IMR-90 (cell line): ENCODE data around the gene LRIT2. TPM values are rescaled to one million over a fixed set of nuclear protein-coding genes. Genes with fewer than 3 reads are reported as not detected.

ENCODE experiments used
- ATAC-seq: fragments of 200-7000 bp; cut with Tn5 transposase; 2 replicates; pipeline ENCODE4 v1.9.1; 2020; ENCODE audit warnings: low read depth, mild to moderate bottlenecking, moderate library complexity
- BruUV-seq: library from RNA; stranded (reverse); fragments of 400-500 nt; replicated peaks from 2 replicates; lab custom pipeline; 2021; lab: Mats Ljungman, UMichigan
- CTCF ChIA-PET: fragments of 300-600 bp; formaldehyde crosslinking; extraction: SDS; loops from one replicate; lab custom pipeline; 2021; ENCODE audit warnings: antibody characterized with exemption; lab: Yijun Ruan, JAX
- POLR2A ChIA-PET: fragments of 300-600 bp; sonication (Branson Sonifier 250); formaldehyde crosslinking; loops from one replicate; lab custom pipeline; 2022; ENCODE audit warnings: antibody characterized with exemption; ENCODE audit not compliant: unreplicated experiment; lab: Charles Lee
- DNase-seq: peaks from one replicate; pipeline ENCODE4 v3.0.0; 2013
- H2AFZ ChIP-seq: replicated peaks from 2 replicates; pipeline ENCODE3; 2013; ENCODE audit warnings: low read length, mild to moderate bottlenecking; ENCODE audit not compliant: poor library complexity
- H2AK5ac ChIP-seq: 2 replicates; pipeline ENCODE4 v1.6.1; 2013; ENCODE audit warnings: low read depth, low read length, inconsistent platforms
- H2AK9ac ChIP-seq: replicated peaks from 2 replicates; pipeline ENCODE3; 2013; ENCODE audit warnings: mild to moderate bottlenecking, low read depth, low read length, moderate library complexity; ENCODE audit not compliant: poor library complexity
- H2BK120ac ChIP-seq: 2 replicates; pipeline ENCODE4 v1.6.1; 2013; ENCODE audit warnings: low read depth, low read length, inconsistent platforms
- H2BK15ac ChIP-seq: 3 replicates; pipeline ENCODE4 v1.6.1; 2013; ENCODE audit warnings: low read depth, low read length, inconsistent platforms
- H2BK20ac ChIP-seq: 2 replicates; pipeline ENCODE4 v1.6.1; 2013; ENCODE audit warnings: low read depth, mild to moderate bottlenecking, inconsistent platforms, low read length, moderate library complexity
- H2BK5ac ChIP-seq: 2 replicates; pipeline ENCODE4 v1.6.1; 2013; ENCODE audit warnings: mild to moderate bottlenecking, low read depth, low read length, inconsistent platforms; ENCODE audit not compliant: poor library complexity, severe bottlenecking
- H3K14ac ChIP-seq: replicated peaks from 2 replicates; pipeline ENCODE4 v1.6.1; 2013; ENCODE audit warnings: low read depth, low read length, inconsistent platforms
- H3K18ac ChIP-seq: 2 replicates; pipeline ENCODE4 v1.6.1; 2013; ENCODE audit warnings: low read depth, low read length, control low read depth
- H3K23ac ChIP-seq: 2 replicates; pipeline ENCODE4 v1.6.1; 2013; ENCODE audit warnings: low read depth, low read length, inconsistent platforms
- H3K27ac ChIP-seq: 2 replicates; pipeline ENCODE4 v1.5.1; 2013; ENCODE audit warnings: mild to moderate bottlenecking, control low read depth, low read length; ENCODE audit not compliant: insufficient read depth
- H3K27me3 ChIP-seq: 2 replicates; pipeline ENCODE4 v1.6.1; 2013; ENCODE audit warnings: low read length; ENCODE audit not compliant: control insufficient read depth, insufficient read depth
- H3K36me3 ChIP-seq: 2 replicates; pipeline ENCODE4 v1.6.1; 2013; ENCODE audit warnings: low read length, mixed read lengths; ENCODE audit not compliant: control insufficient read depth, insufficient read depth
- H3K4ac ChIP-seq: 2 replicates; pipeline ENCODE4 v1.6.1; 2013; ENCODE audit warnings: low read depth, low read length, inconsistent platforms
- H3K4me1 ChIP-seq: 2 replicates; pipeline ENCODE4 v1.6.1; 2013; ENCODE audit warnings: low read length, mixed read lengths; ENCODE audit not compliant: control insufficient read depth, insufficient read depth
- H3K4me2 ChIP-seq: 2 replicates; pipeline ENCODE4 v1.6.1; 2013; ENCODE audit warnings: low read depth, mild to moderate bottlenecking, control low read depth, low read length, moderate library complexity
- H3K4me3 ChIP-seq: 2 replicates; pipeline ENCODE4 v1.5.1; 2013; ENCODE audit warnings: low read depth, mild to moderate bottlenecking, control low read depth, low read length, moderate library complexity; ENCODE audit not compliant: insufficient read depth
- H3K56ac ChIP-seq: 2 replicates; pipeline ENCODE4 v1.6.1; 2013; ENCODE audit warnings: low read length, inconsistent platforms; ENCODE audit not compliant: insufficient read depth; ENCODE audit errors: extremely low read depth
- H3K79me1 ChIP-seq, 2 experiments: 2 replicates each; pipeline ENCODE4 v1.6.1; 2013; ENCODE audit warnings: low read length in 2 of 2, inconsistent platforms in 1 of 2, low read depth in 1 of 2
- H3K9ac ChIP-seq: 2 replicates; pipeline ENCODE4 v1.6.1; 2013; ENCODE audit warnings: low read depth, low read length, control low read depth
- H3K9me1 ChIP-seq: 2 replicates; pipeline ENCODE4 v1.6.1; 2013; ENCODE audit warnings: low read length, inconsistent platforms; ENCODE audit not compliant: insufficient read depth
- H3K9me3 ChIP-seq: 2 replicates; pipeline ENCODE4 v1.6.1; 2013; ENCODE audit warnings: low read length; ENCODE audit not compliant: control insufficient read depth, insufficient read depth
- H4K20me1 ChIP-seq: 2 replicates; pipeline ENCODE4 v1.6.1; 2013; ENCODE audit warnings: low read length, inconsistent platforms; ENCODE audit not compliant: insufficient read depth
- H4K5ac ChIP-seq: 2 replicates; pipeline ENCODE4 v1.6.1; 2013; ENCODE audit warnings: mild to moderate bottlenecking, low read depth, low read length, control low read depth
- H4K8ac ChIP-seq, 2 experiments: 2 replicates each; pipeline ENCODE4 v1.6.1; 2013; ENCODE audit warnings: low read depth in 2 of 2, low read length in 2 of 2, control low read depth in 1 of 2, inconsistent platforms in 1 of 2
- H4K91ac ChIP-seq: 2 replicates; pipeline ENCODE4 v1.6.1; 2013; ENCODE audit warnings: low read depth, low read length, inconsistent platforms; ENCODE audit not compliant: insufficient read depth
- BHLHE40 ChIP-seq: fragments of 150-350 bp; IDR thresholded peaks from 2 replicates; pipeline ENCODE4 v1.6.1; 2016; ENCODE audit warnings: mild to moderate bottlenecking, low read depth, low read length
- CEBPB ChIP-seq: IDR thresholded peaks from 2 replicates; pipeline ENCODE4 v1.6.1; 2012; ENCODE audit warnings: low read depth, low read length, improper control_type of control experiment
- CHD1 ChIP-seq: IDR thresholded peaks from 2 replicates; pipeline ENCODE4 v1.6.1; 2012; ENCODE audit warnings: low read depth, low read length, improper control_type of control experiment
- FOS ChIP-seq: fragments of 150-350 bp; IDR thresholded peaks from 2 replicates; pipeline ENCODE4 v1.6.1; 2016; ENCODE audit warnings: low read depth, low read length
- MAFK ChIP-seq: IDR thresholded peaks from 2 replicates; pipeline ENCODE4 v1.6.1; 2012; ENCODE audit warnings: low read depth, low read length, improper control_type of control experiment
- MAZ ChIP-seq: IDR thresholded peaks from 2 replicates; pipeline ENCODE4 v1.6.1; 2012; ENCODE audit warnings: low read depth, mild to moderate bottlenecking, low read length, improper control_type of control experiment, moderate library complexity, borderline replicate concordance
- NFE2L2 ChIP-seq: fragments of 150-350 bp; IDR thresholded peaks from 2 replicates; pipeline ENCODE4 v1.6.1; 2016; ENCODE audit warnings: low read depth, mild to moderate bottlenecking, low read length
- POLR2A ChIP-seq: IDR thresholded peaks from 2 replicates; pipeline ENCODE4 v1.6.1; 2012; ENCODE audit warnings: mild to moderate bottlenecking, low read depth, low read length
- RAD21 ChIP-seq: IDR thresholded peaks from 2 replicates; pipeline ENCODE4 v1.6.1; 2012; ENCODE audit warnings: low read length, improper control_type of control experiment
- RCOR1 ChIP-seq: IDR thresholded peaks from 2 replicates; pipeline ENCODE4 v1.6.1; 2012; ENCODE audit warnings: mild to moderate bottlenecking, low read length, improper control_type of control experiment; ENCODE audit not compliant: insufficient replicate concordance
- SMC3 ChIP-seq: fragments of 150-350 bp; IDR thresholded peaks from 2 replicates; pipeline ENCODE4 v1.6.1; 2016; ENCODE audit warnings: low read depth, mild to moderate bottlenecking, antibody characterized with exemption, low read length, moderate library complexity
- WGBS, 2 experiments: methylation state at CpG; one replicate each; pipeline versions ENCODE4 v1.1.5 to v1.1.7; 2013; ENCODE audit warnings: missing lambda C conversion rate in 2 of 2; ENCODE audit not compliant: insufficient read length in 1 of 2; ENCODE audit errors: extremely low coverage in 2 of 2; 5-methylcytosine and 5-hydroxymethylcytosine counted together
- dilution Hi-C: fragments of 300-500 bp; cut with HindIII; formaldehyde crosslinking; loops from one replicate; pipeline ENCODE4 v1.14.3; 2018; ENCODE audit warnings: low sequenced_read_pairs; ENCODE audit not compliant: unreplicated experiment
- in situ Hi-C: fragments of 300-500 bp; cut with MboI; formaldehyde crosslinking; loops from 3 replicates; pipeline ENCODE4 v1.14.3; 2019; ENCODE audit warnings: low sequenced_read_pairs, inconsistent platforms, mixed read lengths
- intact Hi-C: fragments of 100-400 bp; cut with micrococcal nuclease; formaldehyde crosslinking; loops from 2 replicates; pipeline ENCODE4 v1.10.0; 2022
- polyA plus RNA-seq, 3 experiments: library from polyadenylated mRNA; depleted of rRNA; stranded (reverse); fragments of >200 nt; gene quantifications; 2 replicates each; pipeline ENCODE4 v1.2.3, GENCODE V29; 2012; ENCODE audit warnings: low replicate concordance in 1 of 3
- total RNA-seq: library from RNA; depleted of rRNA; stranded (reverse); fragments of >200 nt; gene quantifications from 2 replicates; pipeline ENCODE4 v1.2.3, GENCODE V29; 2012
- TF ChIP-seq, protein P1 (sequence below): fragments of 150-350 bp; IDR thresholded peaks from 2 replicates; pipeline ENCODE4 v1.6.1; 2016; ENCODE audit warnings: low read depth, mild to moderate bottlenecking, low read length, moderate library complexity, borderline replicate concordance

Gene LRIT2
- total and polyA plus RNA-seq, 2 of the 4 experiments (the other 2 are of a cell fraction), result not detected

DNA sequence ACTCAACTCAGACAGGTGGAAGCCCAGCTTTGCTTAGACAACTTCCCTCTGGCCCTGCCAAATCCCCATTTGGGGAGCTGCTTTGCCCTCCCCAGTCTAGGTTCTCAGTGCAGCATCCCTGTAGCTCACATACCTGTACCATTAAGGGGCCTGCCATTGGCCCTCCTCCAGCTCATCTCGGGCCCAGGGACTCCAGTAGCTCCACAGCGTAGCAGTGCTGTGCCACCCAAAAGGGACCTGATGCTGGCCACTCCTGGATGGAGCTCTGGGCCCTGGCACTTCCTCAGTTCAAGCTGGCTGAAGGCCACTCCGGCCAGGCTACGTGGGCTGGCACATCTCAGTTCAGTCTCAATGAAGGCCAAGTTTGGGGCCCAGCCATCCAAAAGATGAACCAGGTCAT, 8.6 kb upstream of the LRIT2 start:
- H3K27ac ChIP-seq, result no peak overlapping the region
- 60% methylated on average over 2 of the region's 4 CpGs; no CpG with 5 or more reads in 1 of the 2 experiments for WGBS, 2 experiments
- no peak overlapping the region for H2AFZ ChIP-seq
- H3K27me3 ChIP-seq, result peaks cover 11% of the 10 kb centered on the region; the same call in 1 of the 2 replicates
- H3K4me2 ChIP-seq, result no peak overlapping the region
- intact Hi-C loops (no loop called here), dilution Hi-C loops (no loop called here), in situ Hi-C loops (no loop called here)
- no peak overlapping the region for H2BK15ac ChIP-seq
- no peaks in the 10 kb centered on the region for H3K36me3 ChIP-seq
- H3K18ac ChIP-seq, result no peak overlapping the region
- no peaks in the 10 kb centered on the region; the same call in 1 of the 2 replicates for H4K20me1 ChIP-seq
- POLR2A ChIA-PET, result no interaction called here
- no peak overlapping the region for H3K9ac ChIP-seq
- DNase-seq, result no peak
- H3K4me3 ChIP-seq, result no peak overlapping the region
- no peak overlapping the region for H3K23ac ChIP-seq
- H4K8ac ChIP-seq, result no peak overlapping the region
- CTCF ChIA-PET, result interaction anchor here (0.6 kb wide), 1 partner anchor 86 kb away, joined by 6 read pairs; no protein-coding TSS in a partner anchor
- H2BK20ac ChIP-seq, result no peak overlapping the region
- H2BK5ac ChIP-seq, result no peak overlapping the region
- no peak overlapping the region for H3K14ac ChIP-seq
- TF ChIP-seq NFE2L2, result no peak
- TF ChIP-seq MAZ, result no peak
- no peak for TF ChIP-seq SMC3
- no peak for TF ChIP-seq RCOR1
- TF ChIP-seq MAFK, result no peak
- TF ChIP-seq, protein P1, sequence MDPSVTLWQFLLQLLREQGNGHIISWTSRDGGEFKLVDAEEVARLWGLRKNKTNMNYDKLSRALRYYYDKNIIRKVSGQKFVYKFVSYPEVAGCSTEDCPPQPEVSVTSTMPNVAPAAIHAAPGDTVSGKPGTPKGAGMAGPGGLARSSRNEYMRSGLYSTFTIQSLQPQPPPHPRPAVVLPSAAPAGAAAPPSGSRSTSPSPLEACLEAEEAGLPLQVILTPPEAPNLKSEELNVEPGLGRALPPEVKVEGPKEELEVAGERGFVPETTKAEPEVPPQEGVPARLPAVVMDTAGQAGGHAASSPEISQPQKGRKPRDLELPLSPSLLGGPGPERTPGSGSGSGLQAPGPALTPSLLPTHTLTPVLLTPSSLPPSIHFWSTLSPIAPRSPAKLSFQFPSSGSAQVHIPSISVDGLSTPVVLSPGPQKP, result no peak
- TF ChIP-seq BHLHE40, result no peak
- no peak for TF ChIP-seq POLR2A
- no peak for TF ChIP-seq CHD1
- no peak for TF ChIP-seq CEBPB
- TF ChIP-seq RAD21, result no peak
- TF ChIP-seq FOS, result no peak
- no peak overlapping the region for H4K91ac ChIP-seq
- no peaks in the 10 kb centered on the region for H3K9me1 ChIP-seq
- no peak overlapping the region for H2AK5ac ChIP-seq
- no peak overlapping the region for H3K56ac ChIP-seq
- no TSS peak for BruUV-seq
- H2AK9ac ChIP-seq, result no peak overlapping the region
- no peak overlapping the region for H3K4ac ChIP-seq
- H2BK120ac ChIP-seq, result no peak overlapping the region
- no peaks in the 10 kb centered on the region for H3K4me1 ChIP-seq
- ATAC-seq, result no peak
- no peaks in the 10 kb centered on the region for H3K79me1 ChIP-seq
- H4K5ac ChIP-seq, result no peak overlapping the region
- no peaks in the 10 kb centered on the region for H3K9me3 ChIP-seq
